GM23338 (cell line): ENCODE data around the gene TBC1D30.

Experiments
- CTCF ChIP-seq, 2 experiments: fragments of 200-600 bp in 1 of 2; sonication (generic) in 1 of 2; conservative IDR thresholded peaks; 2 replicates each; pipeline versions ENCODE4 v1.5.1 to v1.6.1; 2016 to 2017; ENCODE audit warnings: antibody characterized with exemption in 2 of 2, low read depth in 2 of 2, mild to moderate bottlenecking in 2 of 2, moderate library complexity in 1 of 2
- POLR2AphosphoS5 ChIP-seq: IDR thresholded peaks from 2 replicates; pipeline ENCODE4 v1.6.1; 2016; ENCODE audit warnings: antibody characterized with exemption, low read depth

- no peak for TF ChIP-seq CTCF (conservative IDR thresholded peaks at IDR 0.05; ENCODE audit: low read depth in 2 of 2)
- TF ChIP-seq POLR2AphosphoS5: no peak
Measured at GRCh38 chr12:64894827-64895475, 70.5 kb downstream of the TBC1D30 start.
